ENCODE results near the gene MND1.
"Not testable (repeated sequence)": the region's sequence is repeated elsewhere in the genome, so short reads cannot be mapped to it uniquely, and the experiment has no call there.

Gene MND1

DNA sequence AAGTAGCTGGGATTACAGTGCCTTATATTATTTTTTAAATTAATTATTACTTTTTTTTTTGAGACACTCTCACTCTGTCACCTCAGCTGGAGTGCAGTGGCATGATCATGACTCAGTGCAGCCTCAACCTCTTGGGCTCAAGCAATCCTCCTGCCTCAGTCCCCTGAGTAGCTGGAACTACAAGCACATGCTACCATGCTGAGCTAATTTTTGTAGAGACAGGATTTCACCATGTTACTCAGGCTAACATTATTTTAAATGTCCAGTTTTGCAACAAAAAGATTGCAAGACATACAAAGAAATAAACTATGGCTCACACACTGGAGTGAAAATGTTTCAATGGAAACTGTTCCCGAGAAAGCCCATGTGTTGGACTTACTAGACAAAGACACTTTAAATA lies 59.2 kb downstream of the MND1 start:
- no peak for DNase-seq (ENCODE audit: low spot score)

DNA sequence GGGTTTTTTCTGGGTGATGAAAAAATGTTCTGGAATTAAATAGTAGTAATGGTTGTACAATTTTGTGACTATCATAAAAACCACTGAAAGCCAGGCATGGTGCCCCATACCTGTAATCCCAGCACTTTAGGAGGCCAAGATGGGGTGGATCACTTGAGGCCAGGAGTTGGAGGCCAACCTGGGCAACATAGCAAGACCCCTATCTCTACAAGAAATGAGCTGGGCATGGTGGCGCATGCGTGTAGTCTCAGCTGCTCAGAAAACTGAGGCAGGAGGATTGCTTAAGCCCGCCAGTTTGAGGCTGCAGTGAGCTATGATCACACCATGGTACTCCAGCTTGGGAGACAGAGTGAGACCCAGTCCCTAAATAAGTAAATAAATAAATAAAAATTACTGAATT lies 63.4 kb downstream of the MND1 start:
- DNase-seq (ENCODE audit: low spot score), result no peak

DNA sequence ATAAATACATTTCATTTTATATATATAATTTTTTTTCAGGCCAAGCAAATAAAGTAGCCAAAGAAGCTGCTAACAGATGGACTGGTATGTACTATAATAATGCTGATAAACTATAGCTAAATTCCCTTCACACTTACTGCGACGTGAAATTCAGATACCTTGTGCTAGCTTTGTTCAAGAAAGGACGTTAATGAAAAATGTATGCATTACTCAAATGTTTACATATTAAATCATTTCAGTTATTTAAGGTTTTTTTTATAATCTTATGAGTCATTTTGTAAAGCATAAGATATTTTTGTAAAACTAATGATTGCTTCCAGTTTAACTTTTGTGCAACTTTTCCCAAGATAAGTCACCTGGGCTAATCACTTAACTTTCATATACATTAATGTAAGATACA lies 64.4 kb downstream of the MND1 start:
- DNase-seq (ENCODE audit: low spot score), result no peak

DNA sequence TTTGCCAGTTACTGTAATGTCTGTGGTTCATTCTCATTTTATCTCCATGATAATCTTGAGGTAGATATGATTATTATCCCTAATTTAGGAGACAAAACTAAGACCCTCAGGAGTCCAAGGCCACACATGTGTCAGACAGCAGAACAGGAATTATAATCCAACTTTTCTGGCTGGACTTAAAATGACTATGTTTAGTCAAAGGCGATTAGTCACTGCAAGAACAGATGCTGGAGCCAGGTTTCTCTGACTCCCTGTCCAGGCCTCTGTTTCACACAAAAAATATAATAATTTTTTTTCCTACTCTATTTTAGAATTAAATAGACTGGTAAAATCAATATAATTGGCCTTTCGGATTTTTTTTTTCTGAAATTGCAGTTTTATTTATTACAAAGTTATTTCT lies 64.9 kb downstream of the MND1 start:
- no peak for DNase-seq (ENCODE audit: low spot score)

DNA sequence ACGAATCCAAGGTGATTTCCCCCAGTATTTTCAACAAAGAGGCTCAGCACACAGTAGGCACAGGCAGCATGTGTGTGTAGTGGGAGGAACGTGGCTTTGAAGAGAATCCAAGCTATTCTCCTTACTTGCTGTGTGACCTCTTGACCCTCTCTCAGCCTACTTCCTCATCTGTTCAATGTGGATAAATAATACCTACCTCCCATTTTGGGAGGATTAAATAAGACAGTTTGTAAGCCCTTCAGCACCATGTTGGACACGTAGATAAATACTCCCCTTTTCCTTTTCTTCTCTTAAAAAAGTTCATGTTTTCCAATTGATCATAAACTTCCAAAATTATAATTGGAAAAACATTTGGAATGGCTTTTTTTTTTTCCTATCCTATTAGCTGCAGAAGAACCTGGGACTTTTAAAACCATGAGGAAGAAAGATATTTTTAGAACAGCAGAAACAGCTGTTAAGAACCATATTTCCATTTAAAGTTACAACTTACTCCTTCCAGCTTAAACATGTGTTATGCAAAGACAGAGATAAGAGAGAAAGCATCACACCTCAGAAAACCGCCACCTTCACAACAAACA lies 65.5 kb downstream of the MND1 start:
- no peak for DNase-seq (ENCODE audit: low spot score)

DNA sequence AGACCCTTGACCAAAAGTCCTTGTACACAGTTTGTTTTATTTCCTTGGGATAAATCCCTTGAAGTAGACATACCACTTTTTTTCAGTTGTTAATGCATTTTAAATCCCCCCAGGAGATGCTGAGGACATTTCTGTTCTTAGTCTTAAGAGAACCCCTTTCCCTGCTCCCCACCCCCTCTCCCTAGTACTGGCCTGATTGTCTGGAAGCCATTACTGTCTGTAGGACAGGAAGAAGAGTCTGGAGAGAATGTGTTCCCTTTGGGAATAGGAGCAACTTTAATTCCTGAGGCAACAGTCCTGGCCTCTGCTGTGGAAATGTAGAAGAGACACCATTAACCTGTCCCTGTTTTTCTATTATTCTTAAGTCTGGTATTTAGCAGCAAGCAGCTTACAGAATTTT lies 69.4 kb downstream of the MND1 start:
- no peak for DNase-seq (ENCODE audit: low spot score)

DNA sequence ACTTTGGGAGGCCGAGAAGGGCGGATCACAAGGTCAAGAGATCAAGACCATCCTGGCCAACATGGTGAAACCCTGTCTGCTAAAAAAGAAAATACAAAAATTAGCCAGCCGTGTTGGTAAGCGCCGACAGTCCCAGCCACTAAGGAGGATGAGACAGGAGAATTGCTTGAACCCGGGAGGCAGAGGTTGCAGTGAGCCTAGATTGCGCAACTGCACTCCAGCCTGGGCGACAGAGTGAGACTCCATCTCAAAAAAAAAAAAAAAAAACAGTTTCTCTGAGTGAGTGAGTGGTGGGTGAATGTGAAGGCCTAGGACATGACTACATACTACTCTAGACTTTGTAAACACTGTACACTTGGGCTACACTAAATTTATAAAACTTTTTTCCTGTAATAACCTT lies 72.0 kb downstream of the MND1 start:
- not testable (repeated sequence) for DNase-seq (ENCODE audit: low spot score)

DNA sequence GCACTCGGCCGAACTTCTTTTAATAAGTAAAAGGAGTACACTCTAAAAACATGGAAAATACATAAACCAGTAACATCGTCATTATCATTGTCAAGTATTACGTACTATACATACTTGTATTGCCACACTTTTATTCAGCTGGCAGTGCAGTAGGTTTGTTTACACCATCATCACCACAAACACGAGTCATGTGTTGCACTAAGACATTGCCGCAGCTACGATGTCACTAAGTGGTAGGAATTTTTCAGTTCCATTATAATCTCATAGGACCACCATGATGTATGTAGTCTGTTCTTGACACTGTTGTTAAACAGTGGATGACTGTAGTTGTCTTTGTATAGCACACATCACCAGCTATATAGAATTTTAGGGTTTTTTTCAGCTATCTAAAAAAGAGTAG lies 73.6 kb downstream of the MND1 start:
- no peak for DNase-seq (ENCODE audit: low spot score)

DNA sequence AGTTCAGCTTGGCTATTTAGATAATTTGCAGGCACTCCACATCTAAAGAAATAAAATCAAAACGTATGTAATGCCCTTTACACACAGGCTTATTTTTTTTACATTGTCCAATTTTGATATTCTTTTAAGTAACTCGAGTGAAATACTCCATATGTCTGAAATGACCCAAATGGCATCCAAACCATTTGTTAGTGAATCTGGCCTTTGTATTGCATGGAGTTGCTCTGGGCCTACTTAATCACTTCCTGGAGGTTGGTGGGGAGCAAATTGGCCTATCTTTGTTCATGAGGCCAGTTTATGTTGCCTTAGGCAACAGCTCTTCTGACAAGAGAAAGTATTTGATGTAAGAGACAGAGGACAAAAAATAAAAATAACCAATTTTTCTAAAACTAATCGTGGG lies 74.1 kb downstream of the MND1 start:
- no peak for DNase-seq (ENCODE audit: low spot score)

DNA sequence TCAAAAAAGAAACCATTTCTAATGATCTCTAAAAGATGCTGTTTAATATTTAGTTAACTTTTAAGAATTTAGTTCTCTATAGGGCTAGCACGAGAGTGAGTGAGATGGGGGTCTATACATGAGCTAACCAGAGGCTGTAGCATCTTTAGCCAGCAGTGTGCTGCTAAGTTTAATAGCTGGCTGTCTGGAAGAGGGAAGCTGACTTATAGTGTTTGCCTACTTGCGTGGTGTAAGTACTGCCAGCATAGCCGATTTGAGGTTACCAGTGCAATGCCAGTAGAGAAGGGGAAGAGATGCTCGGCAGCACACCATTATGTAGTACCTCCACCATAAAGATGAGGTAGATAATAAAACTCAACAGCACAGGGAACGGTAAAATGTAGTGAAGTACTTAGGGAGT lies 74.5 kb downstream of the MND1 start:
- DNase-seq (ENCODE audit: low spot score), result no peak

DNA sequence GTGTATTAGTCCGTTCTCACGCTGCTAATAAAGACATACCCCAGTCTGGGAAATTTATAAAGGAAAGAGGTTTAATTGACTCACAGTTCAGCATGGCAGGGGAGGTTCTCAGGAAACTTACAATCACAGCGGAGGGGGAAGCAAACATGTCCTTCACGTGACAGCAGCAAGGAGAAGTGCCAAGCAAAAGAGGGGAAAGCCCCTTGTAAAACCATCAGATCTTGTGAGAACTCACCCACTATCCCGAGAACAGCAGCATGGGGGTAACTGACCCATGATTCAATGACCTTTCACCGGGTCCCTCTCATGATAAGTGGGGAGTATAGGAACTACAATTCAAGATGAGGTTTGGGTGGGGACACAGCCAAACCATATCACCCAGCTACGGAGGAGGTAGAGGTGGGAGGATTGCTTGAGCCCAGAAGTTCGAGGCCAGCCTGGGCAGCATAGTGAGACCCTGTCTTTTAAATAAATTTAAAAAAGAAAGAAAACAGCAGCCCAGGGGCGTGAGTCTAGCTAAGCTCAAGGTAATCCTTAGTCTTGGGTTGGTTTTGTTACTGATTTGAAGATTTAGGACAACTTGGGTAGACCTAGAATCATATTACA lies 75.3 kb downstream of the MND1 start:
- DNase-seq (ENCODE audit: low spot score), result no peak

DNA sequence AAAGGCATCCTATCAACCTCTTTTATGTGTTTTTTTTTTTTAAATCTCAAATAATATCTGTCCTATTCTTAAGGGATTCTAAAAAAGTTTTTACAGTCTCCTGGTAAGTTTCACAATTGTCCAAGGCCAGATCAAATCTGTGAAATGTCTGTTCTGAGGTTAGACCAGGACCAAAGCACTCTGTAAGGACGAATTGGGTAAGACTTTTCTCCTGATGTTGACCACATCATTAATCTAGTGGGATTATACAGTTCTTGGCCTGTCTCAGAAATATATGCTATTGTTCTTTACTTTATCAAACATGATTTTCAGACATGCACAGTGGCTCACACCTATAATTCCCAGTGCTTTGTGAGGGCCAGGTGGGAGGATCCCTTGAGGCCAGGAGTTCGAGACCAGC lies 75.9 kb downstream of the MND1 start:
- DNase-seq (ENCODE audit: low spot score), result no peak

DNA sequence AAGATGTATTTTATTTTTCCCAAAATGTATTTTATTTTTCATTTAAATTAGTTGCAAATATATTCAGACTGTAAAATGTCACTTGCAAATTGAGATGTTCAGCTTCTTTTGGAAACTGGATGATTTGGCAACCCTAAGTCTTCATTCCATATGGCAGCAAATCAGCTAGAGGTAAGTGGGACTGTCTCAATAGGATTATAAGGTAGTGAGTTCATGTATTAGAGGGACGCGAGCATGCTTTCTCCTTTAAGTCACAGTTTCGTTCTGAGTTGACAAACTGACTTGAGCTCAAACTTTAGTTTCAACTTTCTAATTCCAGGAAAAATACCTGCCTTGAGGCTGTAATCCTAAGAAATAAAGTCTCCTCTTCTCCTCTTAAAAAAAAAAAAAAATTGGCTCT lies 77.5 kb downstream of the MND1 start:
- no peak for DNase-seq (ENCODE audit: low spot score)

DNA sequence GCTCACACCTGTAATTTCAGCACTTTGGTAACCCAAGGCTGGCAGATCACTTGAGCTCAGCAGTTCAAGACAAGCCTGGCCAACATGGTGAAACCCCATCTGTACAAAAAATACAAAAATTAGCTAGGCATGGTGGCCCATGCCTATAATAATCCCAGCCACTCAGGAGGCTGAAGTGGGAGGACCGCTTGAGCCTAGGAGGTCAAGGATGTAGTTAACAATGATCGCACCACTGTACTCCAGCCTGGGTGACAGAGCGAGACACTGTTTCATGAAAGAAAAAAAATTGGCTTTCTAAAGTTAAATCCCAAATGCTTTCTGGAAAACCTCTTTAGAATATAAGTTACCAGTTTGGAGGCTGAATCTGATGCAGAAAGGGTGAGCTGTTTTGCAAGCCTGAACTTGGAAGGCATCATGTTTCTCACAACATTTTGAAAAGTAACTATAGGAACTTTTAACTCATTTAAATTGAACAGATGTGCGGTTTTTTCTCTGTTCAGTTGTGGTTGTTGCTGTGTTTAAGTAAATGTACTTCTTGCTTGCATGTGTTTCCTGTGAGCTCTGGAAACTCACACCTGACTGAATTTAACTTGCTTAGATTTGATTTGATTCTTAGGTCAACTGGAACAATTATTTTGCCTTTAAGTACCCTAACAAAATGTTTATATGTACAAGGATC lies 81.9 kb downstream of the MND1 start:
- no peak for DNase-seq (ENCODE audit: low spot score)

DNA sequence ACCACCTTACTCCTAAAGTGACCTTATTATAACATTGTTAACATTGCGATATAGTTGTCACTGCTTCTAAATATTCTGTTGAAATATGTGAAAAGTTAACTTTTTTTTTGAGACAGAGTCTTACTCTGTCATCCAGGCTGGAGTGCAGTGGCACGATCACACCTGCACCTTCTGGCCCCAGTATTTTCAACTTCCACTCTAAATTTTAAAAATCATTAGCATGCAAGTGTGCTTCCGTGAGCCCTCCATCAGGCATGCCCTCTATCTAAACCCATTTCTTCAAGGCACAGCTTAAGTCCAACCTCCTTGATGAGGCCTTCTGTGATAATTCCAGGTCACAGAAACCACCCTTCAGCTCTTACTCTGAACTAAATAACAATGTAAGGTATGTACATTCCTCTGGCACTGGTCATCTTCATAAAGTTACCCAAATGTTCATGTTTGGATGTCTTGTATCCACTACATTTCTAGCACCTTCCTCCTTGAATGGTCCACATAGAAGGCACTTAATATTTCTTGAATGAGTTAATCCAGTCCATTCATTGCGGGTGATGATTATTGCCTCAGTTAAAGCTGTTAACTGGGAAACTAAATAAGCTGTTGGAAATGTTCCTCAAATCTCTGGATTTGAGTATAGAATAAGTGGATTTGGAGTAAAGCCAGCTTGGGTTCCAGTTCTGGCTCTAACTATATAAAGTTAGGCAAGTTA lies 83.0 kb downstream of the MND1 start:
- DNase-seq (ENCODE audit: low spot score), result no peak

DNA sequence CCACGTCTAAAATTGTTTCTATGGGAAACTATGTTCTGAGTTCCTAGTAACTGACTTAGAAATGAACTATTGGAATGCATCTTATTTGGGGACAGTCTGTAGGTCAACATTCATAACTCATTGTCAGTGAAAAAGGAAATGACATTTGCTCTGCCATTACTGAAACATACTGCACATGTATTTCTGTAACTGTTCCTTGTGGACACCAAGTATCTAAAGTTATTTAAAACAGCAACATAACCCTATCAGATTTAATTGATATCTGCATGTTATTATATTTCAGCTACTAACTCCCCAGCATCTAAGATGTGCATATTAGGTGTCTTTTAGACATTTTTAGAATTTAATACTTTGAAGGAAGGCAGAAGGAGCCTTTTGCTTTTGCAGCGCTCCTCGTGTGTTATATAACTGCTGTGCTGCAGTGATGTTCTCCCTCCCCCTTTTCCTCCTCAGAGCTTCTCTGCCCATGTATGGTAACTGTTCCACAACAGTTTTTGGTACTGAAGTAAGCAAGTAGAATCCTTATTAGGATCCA lies 84.5 kb downstream of the MND1 start:
- no peak for DNase-seq (ENCODE audit: low spot score)

DNA sequence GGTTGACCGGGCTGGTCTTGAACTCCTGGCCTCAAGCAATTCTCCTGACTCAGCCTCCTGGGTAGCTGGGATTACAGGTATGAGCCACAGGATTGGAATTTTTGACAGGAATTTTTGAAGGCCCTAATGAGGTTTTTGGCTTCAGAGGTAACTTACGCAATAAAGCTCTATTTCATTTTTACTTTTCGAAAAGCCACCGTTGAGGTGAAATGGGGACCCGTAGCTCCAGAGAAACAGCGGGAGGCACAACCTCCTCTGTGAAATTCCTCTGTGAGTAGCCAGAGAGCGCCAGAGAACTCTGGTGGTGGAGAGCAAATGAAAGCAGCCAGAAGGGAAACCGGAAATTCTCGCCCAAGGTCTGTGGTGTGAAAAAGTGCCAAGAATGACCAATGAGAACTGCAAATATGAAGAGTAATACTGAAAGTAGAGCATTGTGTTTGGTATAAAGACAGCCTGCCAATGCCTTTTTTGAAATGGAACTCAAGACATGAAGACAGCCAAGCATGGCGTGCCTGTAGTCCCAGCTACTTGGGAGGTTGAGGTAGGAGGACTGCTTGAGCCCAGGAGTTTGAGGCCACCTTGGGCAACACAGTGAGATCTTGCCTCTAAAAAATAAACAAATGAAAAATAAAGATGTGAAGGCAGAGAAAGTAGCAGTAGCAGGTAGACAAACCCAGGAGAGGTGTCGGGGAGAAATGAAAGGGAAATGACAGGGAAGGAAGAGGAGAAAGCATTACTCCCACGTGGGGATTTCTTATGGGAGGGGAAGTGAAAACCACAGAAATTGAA lies 88.7 kb downstream of the MND1 start:
- peak; percentile 67 for DNase-seq (ENCODE audit: low spot score)

DNA sequence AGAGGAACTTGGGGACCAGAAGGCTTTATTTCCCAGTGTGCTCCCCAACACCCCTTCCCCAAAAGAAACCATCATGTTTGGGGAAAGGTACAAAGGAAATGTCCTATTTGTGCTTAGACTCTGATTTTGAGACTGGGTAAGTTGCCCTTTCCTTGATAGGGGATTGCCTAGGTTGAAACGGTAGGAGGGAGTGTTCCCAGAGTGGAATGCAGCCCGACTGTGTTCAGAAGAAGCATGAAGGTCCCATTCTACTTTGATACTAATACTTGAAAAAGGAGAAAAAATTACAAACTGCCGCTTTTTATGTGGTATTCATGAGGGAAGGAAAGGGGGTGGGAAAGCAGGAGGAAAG lies 89.2 kb downstream of the MND1 start:
- DNase-seq (ENCODE audit: low spot score), result no peak

DNA sequence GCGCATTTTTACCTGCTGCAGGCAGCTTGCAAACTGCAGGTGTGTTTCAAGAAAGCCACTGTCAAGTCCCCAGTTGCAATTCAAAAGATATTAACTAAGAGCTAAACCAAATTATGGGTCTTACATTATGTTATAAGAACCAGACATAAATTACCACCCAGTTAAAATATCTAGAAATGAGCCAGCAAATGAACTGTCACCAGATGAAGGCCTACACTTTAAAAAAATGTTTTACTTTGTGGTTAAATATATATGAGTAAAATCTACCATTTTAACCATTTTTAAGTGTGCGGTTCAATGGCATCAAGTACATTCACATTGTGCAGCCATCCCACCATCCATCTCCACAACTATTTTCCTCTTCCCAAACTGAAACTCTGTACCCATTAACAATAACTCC lies 89.7 kb downstream of the MND1 start:
- no peak for DNase-seq (ENCODE audit: low spot score)

DNA sequence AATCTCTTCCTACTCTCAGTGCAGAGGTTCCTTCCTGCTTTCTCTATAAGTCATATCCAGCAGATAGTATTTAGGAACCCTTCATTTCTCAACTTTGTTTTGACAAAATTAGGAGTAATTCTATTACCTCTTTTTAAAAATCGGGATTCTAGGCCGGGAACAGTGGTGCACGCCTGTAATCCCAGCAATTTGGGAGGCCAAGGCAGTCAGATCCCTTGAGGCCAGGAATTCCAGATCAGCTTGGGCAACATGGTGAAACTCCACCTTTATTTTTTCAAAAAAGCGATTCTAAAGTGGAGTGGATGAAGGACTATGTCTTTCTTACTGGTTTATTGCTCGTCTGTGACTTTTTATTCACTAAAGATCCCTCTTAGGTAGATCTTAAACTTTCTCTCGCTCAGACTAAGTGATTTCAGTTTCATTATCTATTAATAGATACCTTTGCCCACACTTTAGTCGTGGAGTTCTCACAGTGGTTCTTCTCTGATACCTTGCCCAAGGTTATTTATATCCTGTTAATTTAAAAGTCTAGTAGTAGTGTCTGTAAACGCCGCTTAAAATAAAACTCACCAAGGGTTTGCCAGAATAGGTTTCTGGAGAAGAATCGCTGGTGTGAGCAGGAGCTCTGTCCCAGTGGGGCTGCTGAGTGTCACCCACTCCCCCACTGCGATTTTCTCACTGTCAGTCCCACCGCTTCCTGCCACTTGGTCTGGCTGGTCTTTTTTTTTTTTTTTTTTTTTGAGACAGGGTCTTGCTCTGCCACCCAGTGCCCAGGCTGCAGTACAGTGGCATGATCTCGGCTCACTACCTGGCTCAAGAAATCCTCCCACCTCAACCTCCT lies 94.6 kb downstream of the MND1 start:
- DNase-seq (ENCODE audit: low spot score), result no peak

DNA sequence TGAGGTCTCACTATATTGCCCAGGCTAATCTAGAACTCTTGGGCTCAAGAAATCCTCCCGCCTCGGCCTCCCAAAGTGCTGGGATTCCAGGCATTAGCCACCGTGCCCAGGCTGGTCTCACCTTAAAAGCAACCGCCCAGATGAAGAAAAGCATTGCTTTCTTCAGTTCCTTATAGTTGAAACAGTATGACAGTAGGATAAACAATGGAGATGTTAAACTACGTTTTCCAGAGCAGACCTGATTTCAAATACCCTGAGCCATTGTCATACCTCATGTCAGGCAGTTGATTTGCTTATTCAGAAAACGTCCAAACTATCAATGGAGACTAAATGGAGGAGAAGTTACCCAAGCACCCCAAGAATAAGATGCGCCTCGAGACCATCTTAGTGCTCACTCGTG lies 95.3 kb downstream of the MND1 start:
- DNase-seq (ENCODE audit: low spot score), result no peak

All from pons (tissue), 1 donor.